Mesenchymal stem cell (in vitro differentiated cells and primary cell): ENCODE measurements around the gene QSER1.
A peak's percentile ranks its signal among the peaks of the same experiment; 100 is the strongest.

Experiments used
- DNase-seq: peaks from one replicate; pipeline ENCODE4 v3.0.0-alpha.2; 2013
- H2AFZ ChIP-seq: one replicate; pipeline ENCODE4 v1.6.1; 2013; ENCODE audit warnings: low read depth, mild to moderate bottlenecking, control low read depth, inconsistent platforms, low read length, moderate library complexity
- H2AK5ac ChIP-seq: 2 replicates; pipeline ENCODE4 v1.6.1; 2013; ENCODE audit warnings: low read length, moderate library complexity, mild to moderate bottlenecking, inconsistent platforms; ENCODE audit not compliant: severe bottlenecking
- H2BK120ac ChIP-seq: one replicate; pipeline ENCODE4 v1.6.1; 2013; ENCODE audit warnings: low read depth, mild to moderate bottlenecking, inconsistent platforms, low read length, moderate library complexity
- H2BK12ac ChIP-seq, 2 experiments: one replicate each; pipeline ENCODE4 v1.6.1; 2013; ENCODE audit warnings: inconsistent platforms in 2 of 2, low read length in 2 of 2, mild to moderate bottlenecking in 2 of 2, moderate library complexity in 2 of 2, control low read depth in 1 of 2
- H2BK15ac ChIP-seq: one replicate; pipeline ENCODE4 v1.6.1; 2013; ENCODE audit warnings: mild to moderate bottlenecking, low read depth, inconsistent platforms; ENCODE audit not compliant: poor library complexity, severe bottlenecking
- H2BK5ac ChIP-seq: 2 replicates; pipeline ENCODE4 v1.6.1; 2013; ENCODE audit warnings: low read depth, mild to moderate bottlenecking, low read length, control low read depth, inconsistent platforms; ENCODE audit not compliant: poor library complexity, severe bottlenecking
- H3K14ac ChIP-seq, 2 experiments: one replicate each; pipeline ENCODE4 v1.6.1; 2013; ENCODE audit warnings: inconsistent platforms in 2 of 2, low read length in 2 of 2, control low read depth in 1 of 2, mild to moderate bottlenecking in 1 of 2, moderate library complexity in 1 of 2
- H3K18ac ChIP-seq, 2 experiments: one replicate each; pipeline ENCODE4 v1.6.1; 2013; ENCODE audit warnings: inconsistent platforms in 2 of 2, low read length in 2 of 2, control low read depth in 1 of 2, low read depth in 1 of 2, mild to moderate bottlenecking in 1 of 2
- H3K23ac ChIP-seq, 2 experiments: one replicate each; pipeline ENCODE4 v1.6.1; 2013; ENCODE audit warnings: inconsistent platforms in 2 of 2, low read length in 2 of 2, mild to moderate bottlenecking in 2 of 2, moderate library complexity in 2 of 2, control low read depth in 1 of 2
- H3K27ac ChIP-seq: 2 replicates; pipeline ENCODE4 v1.5.1; 2013; ENCODE audit warnings: mild to moderate bottlenecking, moderate library complexity, low read length, control low read depth, inconsistent platforms; ENCODE audit not compliant: poor library complexity, severe bottlenecking
- H3K27me3 ChIP-seq, 2 experiments: 2 replicates each; pipeline versions ENCODE4 v1.6.1 to v1.7.0; 2013; ENCODE audit warnings: low read length in 2 of 2, mild to moderate bottlenecking in 2 of 2, moderate library complexity in 2 of 2, control low read depth in 1 of 2, inconsistent platforms in 1 of 2; ENCODE audit not compliant: control insufficient read depth in 1 of 2, insufficient read depth in 1 of 2
- H3K36me3 ChIP-seq, 2 experiments: 2 replicates each; pipeline versions ENCODE4 v1.6.1 to v1.7.0; 2013; ENCODE audit warnings: low read length in 2 of 2, control low read depth in 1 of 2, inconsistent platforms in 1 of 2, low read depth in 1 of 2, mild to moderate bottlenecking in 1 of 2; ENCODE audit not compliant: insufficient read depth in 2 of 2, control insufficient read depth in 1 of 2
- H3K4ac ChIP-seq, 2 experiments: one replicate each; pipeline ENCODE4 v1.6.1; 2013; ENCODE audit warnings: inconsistent platforms in 2 of 2, low read length in 2 of 2, mild to moderate bottlenecking in 2 of 2, moderate library complexity in 2 of 2, control low read depth in 1 of 2, low read depth in 1 of 2
- H3K4me1 ChIP-seq: 2 replicates; pipeline ENCODE4 v1.6.1; 2013; ENCODE audit warnings: low read depth, low read length, control low read depth; ENCODE audit not compliant: control insufficient read depth, insufficient read depth
- H3K4me2 ChIP-seq: 2 replicates; pipeline ENCODE4 v1.6.1; 2013; ENCODE audit warnings: low read length, mild to moderate bottlenecking, inconsistent platforms; ENCODE audit not compliant: poor library complexity, severe bottlenecking
- H3K4me3 ChIP-seq, 2 experiments: 2 replicates each; pipeline versions ENCODE4 v1.5.1 to v1.7.0; 2013; ENCODE audit warnings: low read length in 2 of 2, mild to moderate bottlenecking in 2 of 2, control low read depth in 1 of 2, low read depth in 1 of 2; ENCODE audit not compliant: insufficient read depth in 1 of 2
- H3K79me1 ChIP-seq: replicated peaks from 2 replicates; pipeline ENCODE4 v1.6.1; 2013; ENCODE audit warnings: mild to moderate bottlenecking, control low read depth, low read length, inconsistent platforms; ENCODE audit not compliant: poor library complexity, severe bottlenecking
- H3K9ac ChIP-seq: 2 replicates; pipeline ENCODE4 v1.7.0; 2013; ENCODE audit warnings: mild to moderate bottlenecking, low read length, moderate library complexity
- H3K9me3 ChIP-seq: 2 replicates; pipeline ENCODE4 v1.7.0; 2013; ENCODE audit warnings: mild to moderate bottlenecking, low read length; ENCODE audit not compliant: control insufficient read depth
- H4K8ac ChIP-seq: one replicate; pipeline ENCODE4 v1.6.1; 2013; ENCODE audit warnings: inconsistent platforms, mild to moderate bottlenecking, low read length, moderate library complexity
- H4K91ac ChIP-seq: one replicate; pipeline ENCODE4 v1.6.1; 2013; ENCODE audit warnings: mild to moderate bottlenecking, low read length, inconsistent platforms
- WGBS: methylation state at CpG from one replicate; pipeline ENCODE4 v1.1.7; 2013; ENCODE audit warnings: mixed read lengths; 5-methylcytosine and 5-hydroxymethylcytosine counted together

Gene QSER1

DNA sequence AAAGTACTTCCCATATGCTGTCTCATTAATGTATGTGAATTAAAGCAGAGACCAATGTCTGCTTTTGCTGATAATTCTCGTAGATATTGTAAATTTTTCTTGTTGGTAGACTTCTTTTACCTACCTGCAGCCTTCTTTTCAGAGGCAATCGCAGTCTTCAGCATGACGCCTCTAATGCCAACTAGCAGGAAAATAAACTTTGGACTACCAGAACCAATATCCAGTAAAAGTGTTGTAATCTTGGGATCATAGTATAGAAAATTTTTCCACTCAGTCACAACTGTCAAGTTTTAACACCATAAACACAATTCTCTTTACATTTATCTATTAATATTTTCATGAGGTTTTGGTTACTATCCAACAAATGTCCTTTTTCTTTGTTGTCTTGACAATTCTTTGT is 125.4 kb downstream of the QSER1 start:
- Histone ChIP-seq H3K4ac (no peak overlapping the region), H2BK15ac (no peak overlapping the region), H3K9me3 (no peaks in the 10 kb centered on the region), H3K14ac (no peak overlapping the region), H3K18ac (no peak overlapping the region), H3K79me1 (peaks cover 12% of the 10 kb centered on the region), H2AK5ac (no peak overlapping the region), H3K23ac (no peak overlapping the region), H3K27ac (no peak overlapping the region), H2BK5ac (no peak overlapping the region), H3K27me3 (no peaks in the 10 kb centered on the region), H2BK12ac (no peak overlapping the region), H2AFZ (no peak overlapping the region), H3K9ac (no peak overlapping the region), H4K91ac (no peak overlapping the region), H4K8ac (no peak overlapping the region), H2BK120ac (no peak overlapping the region), H3K4me3 (no peak overlapping the region), H3K4me1 (peaks cover 5% of the 10 kb centered on the region), H3K36me3 (no peaks in the 10 kb centered on the region), H3K4me2 (no peak overlapping the region)
- WGBS, result no CpG with 5 or more reads among the region's 3 CpGs
- DNase-seq, result no peak

DNA sequence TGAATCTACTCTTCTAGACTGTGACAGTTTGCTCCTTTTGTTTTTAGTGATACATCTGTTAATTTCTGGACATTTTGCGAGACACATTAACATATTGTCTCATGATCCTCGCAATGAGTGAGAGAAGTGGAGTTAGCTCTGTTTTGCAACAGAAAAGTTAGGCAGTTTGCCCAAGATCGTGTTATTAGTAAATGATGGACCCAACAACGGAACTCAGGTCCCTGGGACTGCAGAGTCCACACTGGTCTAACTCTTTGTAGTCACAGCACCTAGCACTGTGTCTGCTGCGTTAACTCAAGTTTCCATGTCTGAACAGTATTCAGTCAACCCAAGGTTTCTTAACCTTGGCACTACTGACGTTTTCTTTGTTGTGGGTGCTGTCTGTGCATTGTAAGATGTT is 126.2 kb downstream of the QSER1 start:
- H3K4me2 ChIP-seq, result no peak overlapping the region
- H2AK5ac ChIP-seq, result peak overlapping the region; percentile 62
- H3K9me3 ChIP-seq, result no peaks in the 10 kb centered on the region
- H2BK15ac ChIP-seq, result no peak overlapping the region
- H3K27ac ChIP-seq, result no peak overlapping the region
- WGBS, result 96% methylated on average over 4 of the region's 6 CpGs
- H4K91ac ChIP-seq, result no peak overlapping the region
- H2BK5ac ChIP-seq, result no peak overlapping the region
- H3K9ac ChIP-seq, result no peak overlapping the region
- H3K4ac ChIP-seq, result no peak overlapping the region
- H2BK12ac ChIP-seq, result no peak overlapping the region
- H4K8ac ChIP-seq, result no peak overlapping the region
- H3K79me1 ChIP-seq, result peaks cover 14% of the 10 kb centered on the region
- H2AFZ ChIP-seq, result no peak overlapping the region
- no peak overlapping the region for H3K23ac ChIP-seq
- no peaks in the 10 kb centered on the region for H3K36me3 ChIP-seq
- H3K4me1 ChIP-seq, result peaks cover 5% of the 10 kb centered on the region
- H3K18ac ChIP-seq, result no peak overlapping the region
- no peak for DNase-seq
- no peak overlapping the region for H3K4me3 ChIP-seq
- H3K14ac ChIP-seq, result no peak overlapping the region
- no peaks in the 10 kb centered on the region for H3K27me3 ChIP-seq
- no peak overlapping the region for H2BK120ac ChIP-seq

DNA sequence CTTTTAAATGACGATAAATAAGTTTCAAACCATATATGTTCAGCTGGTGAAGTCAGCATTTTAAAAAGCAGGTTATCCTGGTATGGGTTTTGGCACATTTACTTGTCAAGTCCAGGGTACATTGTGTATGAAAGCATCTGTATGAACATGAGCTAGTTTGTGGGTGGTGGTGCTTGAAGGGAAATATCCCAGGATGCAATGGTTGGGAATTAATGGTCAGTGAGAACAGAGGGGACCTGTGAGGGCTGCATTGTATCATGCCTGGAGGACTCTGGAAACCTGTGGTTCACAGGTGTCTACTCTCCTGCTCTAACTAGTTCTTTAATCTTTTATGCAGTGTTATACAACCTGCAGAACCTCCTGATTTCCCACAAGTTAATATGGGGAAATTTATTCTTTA is 128.9 kb downstream of the QSER1 start:
- no peak for DNase-seq
- no peak overlapping the region for H2AFZ ChIP-seq
- H3K23ac ChIP-seq, result no peak overlapping the region
- H2BK5ac ChIP-seq, result no peak overlapping the region
- no peaks in the 10 kb centered on the region for H3K9me3 ChIP-seq
- no peak overlapping the region for H3K4me2 ChIP-seq
- no peak overlapping the region for H4K8ac ChIP-seq
- H2BK15ac ChIP-seq, result no peak overlapping the region
- H3K4me3 ChIP-seq, result no peak overlapping the region
- H3K9ac ChIP-seq, result no peak overlapping the region
- H3K27ac ChIP-seq, result no peak overlapping the region
- H2BK12ac ChIP-seq, result no peak overlapping the region
- no peak overlapping the region for H3K18ac ChIP-seq
- no peak overlapping the region for H2AK5ac ChIP-seq
- no peak overlapping the region for H4K91ac ChIP-seq
- H3K79me1 ChIP-seq, result peaks cover 18% of the 10 kb centered on the region
- peaks cover 3% of the 10 kb centered on the region for H3K4me1 ChIP-seq
- H3K36me3 ChIP-seq, result no peaks in the 10 kb centered on the region
- H2BK120ac ChIP-seq, result no peak overlapping the region
- H3K27me3 ChIP-seq, result no peaks in the 10 kb centered on the region
- WGBS, result 81% methylated on average over 1 of the region's 1 CpG
- no peak overlapping the region for H3K4ac ChIP-seq
- H3K14ac ChIP-seq, result no peak overlapping the region

DNA sequence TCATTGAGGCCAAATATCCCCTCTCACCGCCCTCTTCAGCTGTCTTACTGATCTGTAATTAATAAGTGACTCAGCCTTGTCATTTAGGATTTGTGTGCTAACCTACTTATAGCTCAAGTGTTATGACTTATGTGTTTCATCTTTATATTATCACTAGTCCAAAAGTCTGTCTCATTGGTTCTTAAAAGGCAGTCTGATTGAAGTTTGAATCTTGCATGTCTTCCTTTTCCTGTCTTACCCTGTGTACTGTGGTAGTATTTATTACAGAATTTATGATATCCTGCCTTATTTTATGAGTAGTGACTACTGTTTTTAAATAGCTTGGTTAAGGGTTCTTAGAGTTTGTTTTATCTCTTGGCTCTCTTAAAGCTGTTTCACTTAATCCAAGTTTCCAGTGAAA is 129.3 kb downstream of the QSER1 start:
- no peak overlapping the region for H2BK120ac ChIP-seq
- no peak overlapping the region for H2BK5ac ChIP-seq
- no peak overlapping the region for H3K27ac ChIP-seq
- no peak overlapping the region for H2AK5ac ChIP-seq
- peaks cover 3% of the 10 kb centered on the region for H3K4me1 ChIP-seq
- H3K4me2 ChIP-seq, result no peak overlapping the region
- H2BK15ac ChIP-seq, result no peak overlapping the region
- WGBS, result no CpG with 5 or more reads among the region's 1 CpG
- H4K91ac ChIP-seq, result no peak overlapping the region
- no peak overlapping the region for H3K14ac ChIP-seq
- no peak for DNase-seq
- H3K79me1 ChIP-seq, result peaks cover 18% of the 10 kb centered on the region
- no peak overlapping the region for H3K4me3 ChIP-seq
- no peaks in the 10 kb centered on the region for H3K27me3 ChIP-seq
- H3K23ac ChIP-seq, result no peak overlapping the region
- no peak overlapping the region for H2BK12ac ChIP-seq
- no peaks in the 10 kb centered on the region for H3K9me3 ChIP-seq
- no peak overlapping the region for H2AFZ ChIP-seq
- H3K4ac ChIP-seq, result no peak overlapping the region
- no peak overlapping the region for H3K18ac ChIP-seq
- H3K9ac ChIP-seq, result no peak overlapping the region
- H3K36me3 ChIP-seq, result no peaks in the 10 kb centered on the region
- H4K8ac ChIP-seq, result no peak overlapping the region
